Astrocyte of the spinal cord (primary cell): Measurements from ENCODE around the gene BRF1.

Experiments
- DNase-seq: peaks from one replicate; pipeline ENCODE4 v3.0.0; 2011; ENCODE audit warnings: low read depth, low spot score
- H3K4me3 ChIP-seq: 2 replicates; pipeline ENCODE4 v1.5.1; 2011; ENCODE audit warnings: low read depth, mild to moderate bottlenecking, low read length, moderate library complexity
- CTCF ChIP-seq: IDR thresholded peaks from 2 replicates; pipeline ENCODE4 v1.5.1; 2012; ENCODE audit warnings: low read depth, mild to moderate bottlenecking, low read length, inconsistent platforms
- in situ Hi-C: cut with HindIII; loops from 2 replicates; pipeline ENCODE4 v1.10.0; 2017; ENCODE audit warnings: low sequenced_read_pairs

BRF1 gene

GRCh38 chr14:105253329-105253682 is 47.5 kb downstream of the BRF1 start:
- in situ Hi-C loops = no loop called here
- no peak overlapping the region for H3K4me3 ChIP-seq
- no peak for TF ChIP-seq CTCF
- no peak for DNase-seq

GRCh38 chr14:105252552-105253328 is 48.1 kb downstream of the BRF1 start:
- H3K4me3 ChIP-seq = no peak overlapping the region
- in situ Hi-C loops = no loop called here
- TF ChIP-seq CTCF = no peak
- no peak for DNase-seq

- in situ Hi-C loops = no loop called here
- no peak overlapping the region for H3K4me3 ChIP-seq
- no peak for TF ChIP-seq CTCF
- DNase-seq = no peak
These were observed 48.9 kb downstream of the BRF1 start for GRCh38 chr14:105251920-105252319.

GRCh38 chr14:105250986-105251385 is 49.8 kb downstream of the BRF1 start:
- DNase-seq = no peak
- TF ChIP-seq CTCF = no peak
- in situ Hi-C loops = no loop called here
- no peak overlapping the region for H3K4me3 ChIP-seq

- no peak for DNase-seq
- no peak for TF ChIP-seq CTCF
- in situ Hi-C loops = no loop called here
- H3K4me3 ChIP-seq = no peak overlapping the region
These were observed 50.8 kb downstream of the BRF1 start for GRCh38 chr14:105250008-105250366.

- no peak for TF ChIP-seq CTCF
- peak; percentile 28 for DNase-seq
- in situ Hi-C loops = no loop called here
- peak overlapping the region; percentile 36 for H3K4me3 ChIP-seq
These were observed 51.4 kb downstream of the BRF1 start for GRCh38 chr14:105249182-105250007.
